SH-SY5Y (cell line): ENCODE measurements around the gene SMYD3.

Source experiments
- GATA2 ChIP-seq: IDR thresholded peaks from 2 replicates; pipeline ENCODE4 v1.6.1; 2011; ENCODE audit warnings: mild to moderate bottlenecking, low read depth, low read length
- GATA3 ChIP-seq: IDR thresholded peaks from 2 replicates; pipeline ENCODE4 v1.6.1; 2011; ENCODE audit warnings: low read depth, mild to moderate bottlenecking, low read length, moderate library complexity

The SMYD3 gene

DNA sequence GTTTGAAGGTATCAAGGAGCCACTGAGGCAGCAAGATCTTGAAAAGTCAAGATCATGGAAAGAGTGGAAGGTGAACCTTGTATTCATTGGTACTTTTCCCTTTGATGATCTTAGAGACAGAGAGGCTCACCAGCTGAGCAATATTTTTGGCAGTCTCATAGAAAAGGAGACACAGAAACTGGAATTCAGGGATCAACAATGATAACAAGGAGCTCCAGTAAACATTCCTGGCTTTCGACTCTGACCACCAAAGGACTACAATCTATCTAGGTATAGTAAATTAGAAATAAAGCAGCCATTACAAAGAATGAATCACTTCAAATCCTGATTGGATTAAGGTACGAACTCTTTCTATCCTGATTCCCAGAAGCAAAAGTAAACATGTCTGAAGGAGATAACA is 736.9 kb downstream of the SMYD3 start:
- TF ChIP-seq GATA3 = no peak
- no peak for TF ChIP-seq GATA2

DNA sequence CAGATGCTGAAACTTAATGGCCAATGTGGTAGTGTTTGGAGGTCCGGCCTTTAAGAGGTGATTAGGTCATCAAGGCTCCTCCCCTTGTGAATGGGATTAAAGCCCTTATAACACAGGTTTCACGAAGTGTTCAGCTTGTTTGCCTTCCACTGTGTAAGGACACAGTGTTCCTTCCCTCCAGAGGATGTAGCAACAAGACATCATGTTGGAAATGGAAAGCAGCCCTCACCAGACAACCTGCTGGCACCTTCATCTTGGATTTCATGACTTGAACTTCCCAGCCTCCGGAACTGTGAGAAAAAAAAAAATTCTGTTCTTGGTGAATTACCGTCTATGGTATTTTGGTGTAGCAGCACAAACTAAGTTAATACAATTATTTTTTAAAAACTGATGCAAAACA is 738.5 kb downstream of the SMYD3 start:
- no peak for TF ChIP-seq GATA2
- no peak for TF ChIP-seq GATA3

DNA sequence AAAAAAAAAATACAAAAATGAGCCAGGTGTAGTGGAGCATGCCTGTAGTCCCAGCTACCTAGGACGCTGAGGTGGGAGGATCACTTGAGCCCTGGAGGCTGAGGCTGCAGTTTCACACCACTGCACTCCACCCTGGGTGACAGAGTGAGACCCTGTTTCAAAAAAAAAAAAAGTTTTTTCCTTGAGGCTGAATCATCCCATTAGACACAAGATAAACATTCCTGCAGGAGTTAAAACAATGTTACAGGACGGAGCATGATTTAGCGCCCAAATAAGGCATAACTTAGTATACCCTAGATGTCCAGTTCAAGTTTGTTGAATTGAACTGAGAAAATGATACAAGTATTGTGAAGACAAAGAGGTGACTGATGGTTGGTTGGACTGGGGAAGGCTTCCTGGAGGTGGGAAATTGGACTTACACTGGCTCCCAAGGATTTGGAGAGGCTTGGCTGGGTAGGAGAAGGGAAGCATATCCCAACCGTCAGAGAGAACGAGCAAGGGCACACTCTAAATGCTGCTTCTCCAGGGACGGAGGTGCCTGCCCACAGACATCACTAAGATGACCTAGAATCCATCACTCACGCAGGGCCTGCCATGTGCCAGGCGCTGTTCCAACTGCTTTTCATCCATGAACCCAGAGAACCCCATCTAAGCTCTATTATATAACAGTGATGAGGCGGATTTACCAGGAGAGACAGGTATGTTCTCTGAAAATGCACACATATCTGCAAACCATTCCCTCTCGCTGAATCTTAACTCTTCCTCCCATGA is 741.7 kb downstream of the SMYD3 start:
- TF ChIP-seq GATA2 (no peak), GATA3 (no peak)

DNA sequence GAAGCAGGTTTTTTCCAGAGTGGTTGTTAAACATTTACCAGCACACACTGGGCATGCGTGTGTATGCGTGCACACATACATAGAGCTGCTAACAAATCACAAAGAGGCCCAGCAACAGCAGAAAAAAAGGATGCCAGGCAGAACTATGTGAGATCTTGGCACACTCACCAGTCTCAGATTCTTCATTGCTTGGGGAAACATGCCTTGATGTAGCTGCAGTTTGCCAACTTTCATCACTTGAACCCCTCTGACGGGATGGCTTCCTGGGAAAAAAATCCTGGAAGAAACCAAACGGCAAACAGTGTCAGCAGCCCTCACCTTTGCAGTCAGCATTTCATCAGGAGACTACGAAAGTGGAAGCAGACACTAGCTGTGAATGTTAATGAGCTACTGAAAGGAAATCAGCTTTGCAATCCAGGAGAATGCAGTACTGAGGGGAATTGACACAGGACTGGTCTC is 743.2 kb downstream of the SMYD3 start:
- no peak for TF ChIP-seq GATA3
- no peak for TF ChIP-seq GATA2

DNA sequence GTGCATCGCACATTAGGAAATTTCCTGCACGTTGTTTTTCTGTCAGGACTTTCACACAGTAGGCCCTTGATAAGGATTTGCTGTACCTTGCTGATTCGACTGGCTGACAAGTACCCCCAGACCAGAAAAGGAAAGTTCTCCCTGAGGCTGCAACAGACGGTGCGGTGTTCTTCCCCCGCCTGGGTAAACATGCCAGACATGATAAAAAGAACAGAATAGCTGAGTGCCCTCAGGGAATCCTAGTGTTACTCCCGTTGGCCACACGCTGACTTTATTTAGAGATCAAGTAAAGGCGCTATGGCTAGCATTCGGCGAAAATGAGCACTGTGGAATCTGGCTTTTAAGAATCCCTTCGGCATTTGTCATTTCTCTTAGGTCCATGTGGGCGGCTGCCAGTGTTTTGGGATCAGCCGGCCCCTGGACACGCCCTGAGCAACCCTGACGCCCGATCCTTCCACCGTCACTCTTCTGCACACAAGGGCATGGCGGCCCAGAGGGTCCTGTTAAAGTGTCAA is 744.6 kb downstream of the SMYD3 start:
- no peak for TF ChIP-seq GATA3
- no peak for TF ChIP-seq GATA2

DNA sequence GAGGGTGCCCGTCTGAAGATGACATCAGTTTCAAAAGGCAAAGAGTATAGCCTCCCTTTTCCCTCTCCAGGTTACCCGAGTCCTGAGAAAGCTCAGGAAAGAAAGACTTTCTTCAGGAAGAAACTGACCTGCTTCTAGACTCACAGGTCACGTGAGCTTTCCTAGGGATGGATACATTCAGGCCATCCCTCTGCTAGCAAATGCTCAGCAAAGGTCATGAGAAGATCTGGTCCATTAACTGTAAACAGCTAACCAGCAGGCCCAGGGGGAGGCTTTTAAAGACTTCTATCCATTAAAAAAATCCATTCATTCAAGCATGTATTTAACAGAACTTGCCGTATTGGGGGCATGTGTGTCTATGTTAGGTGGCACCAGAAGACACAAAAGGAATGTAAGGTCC is 746.8 kb downstream of the SMYD3 start:
- TF ChIP-seq GATA3 (no peak), GATA2 (no peak)

DNA sequence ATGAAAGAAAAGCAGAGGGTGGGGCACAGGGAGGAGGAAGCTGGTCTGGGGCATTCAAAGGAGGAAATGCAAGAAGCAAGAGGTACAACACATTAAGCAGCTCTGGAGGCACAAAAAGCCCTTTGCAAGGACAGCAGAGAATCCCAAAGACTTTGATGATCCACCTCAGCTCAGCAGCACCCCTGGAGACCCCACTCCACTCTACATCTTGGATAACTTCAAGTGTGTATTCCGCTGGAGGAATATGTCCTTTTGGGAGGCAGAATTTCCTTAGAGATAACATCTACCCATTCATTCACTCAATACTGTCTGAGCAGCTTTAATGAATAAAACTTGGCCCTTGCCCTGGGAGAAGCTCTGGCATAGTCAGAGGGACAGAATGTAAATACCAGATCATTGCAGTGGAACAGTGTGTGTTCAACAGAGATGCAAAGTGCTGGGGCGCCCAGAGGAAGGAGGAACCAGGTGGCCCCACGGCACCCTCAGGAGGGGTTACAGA is 752.6 kb downstream of the SMYD3 start:
- TF ChIP-seq GATA3 = no peak; the same call in 1 of the 2 replicates
- peak; percentile 78 for TF ChIP-seq GATA2

DNA sequence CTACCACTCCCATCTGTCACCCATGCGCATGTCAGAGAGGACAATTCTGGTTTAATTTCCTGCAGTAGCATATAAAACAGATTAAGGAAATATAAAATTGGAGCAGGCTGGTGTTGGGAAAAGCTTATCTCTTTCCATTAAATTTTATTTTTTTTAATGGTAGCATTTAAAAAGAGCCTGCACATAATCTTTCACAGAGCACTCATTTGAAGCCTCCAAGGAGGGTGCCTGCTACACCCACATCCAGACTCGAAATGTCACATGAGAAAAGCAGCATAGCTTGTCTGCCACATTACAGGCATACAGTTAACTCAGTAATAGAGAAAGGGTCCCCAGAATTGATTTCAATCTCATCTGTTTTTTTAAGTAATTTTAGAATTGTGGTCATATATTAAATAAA is 753.3 kb downstream of the SMYD3 start:
- TF ChIP-seq GATA2 = peak; percentile 80
- TF ChIP-seq GATA3 = peak; percentile 63; the same call in 1 of the 2 replicates

DNA sequence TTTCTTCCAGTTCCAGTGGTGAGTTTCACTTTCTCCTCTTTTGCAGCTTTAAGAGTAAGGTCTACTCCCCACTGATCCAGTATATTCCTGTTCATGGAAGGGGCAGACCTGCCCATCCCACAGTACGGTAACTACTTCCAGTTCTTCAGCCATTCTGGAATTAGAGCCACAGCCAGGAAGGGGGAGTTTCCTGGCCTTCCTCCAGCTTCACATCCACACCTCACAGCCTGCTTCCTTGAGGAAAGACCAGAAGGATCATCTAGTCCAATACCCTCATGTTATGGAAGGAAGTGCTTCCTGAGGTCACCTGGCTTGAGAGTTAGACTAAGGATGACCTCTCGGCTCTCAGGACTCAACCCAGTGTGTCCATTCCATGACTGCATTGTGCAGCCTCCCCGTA is 754.5 kb downstream of the SMYD3 start:
- TF ChIP-seq GATA2 (no peak), GATA3 (no peak)

DNA sequence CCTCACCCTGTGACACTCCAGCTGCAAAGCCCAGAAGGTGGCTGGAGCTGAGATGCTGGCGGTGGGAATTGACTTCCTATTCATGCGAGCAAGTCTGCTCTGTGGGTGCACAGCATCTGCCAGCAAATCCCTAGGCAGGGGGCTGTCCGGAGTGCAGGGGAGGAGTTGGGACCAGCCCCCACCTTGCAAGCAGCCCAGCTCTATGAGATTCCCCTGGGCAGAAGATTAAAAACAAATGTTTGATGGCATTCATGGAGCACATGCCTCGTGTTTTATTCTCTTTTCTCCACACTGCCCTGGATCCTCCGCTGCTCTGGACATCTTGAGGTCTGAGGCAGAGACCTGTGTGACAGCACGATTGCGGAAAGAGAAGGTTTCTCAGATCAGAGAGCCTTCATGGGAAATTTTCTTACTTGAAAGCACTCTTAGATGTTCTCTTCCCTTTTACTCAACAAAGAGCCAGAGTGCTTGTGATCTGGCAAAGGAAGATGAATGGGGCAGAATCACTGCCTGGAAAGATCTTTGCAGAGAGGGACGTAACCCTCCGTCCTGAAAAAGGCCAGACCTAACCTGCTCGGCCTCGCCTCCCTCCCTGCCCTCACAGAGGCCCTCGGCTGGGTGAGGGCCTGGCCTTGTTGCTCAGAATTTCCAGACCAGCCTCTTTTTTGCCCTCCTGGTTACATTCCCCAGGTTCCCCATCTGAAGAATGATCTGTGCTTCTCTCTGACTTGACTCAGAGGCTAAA is 755.2 kb downstream of the SMYD3 start:
- TF ChIP-seq GATA3 = no peak
- TF ChIP-seq GATA2 = no peak

DNA sequence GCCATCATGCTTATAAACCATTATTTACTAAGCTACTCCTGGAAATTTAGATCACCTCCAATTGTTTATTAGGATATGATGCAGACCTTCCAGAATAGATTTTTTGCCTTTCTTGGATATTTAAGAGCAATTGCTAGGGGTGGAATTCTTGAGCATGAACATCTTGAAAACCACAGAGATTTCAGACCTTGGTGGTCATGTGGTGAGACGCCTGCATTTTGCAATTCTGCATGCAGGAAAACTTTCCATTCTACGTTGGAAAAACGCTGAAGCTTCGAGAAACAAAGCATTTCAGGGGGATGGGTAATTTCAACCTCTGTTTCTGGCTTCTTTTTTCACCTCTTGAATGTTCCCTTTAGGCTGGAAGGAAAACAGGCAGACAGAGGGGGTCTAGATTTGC is 756.0 kb downstream of the SMYD3 start:
- no peak for TF ChIP-seq GATA3
- no peak for TF ChIP-seq GATA2

DNA sequence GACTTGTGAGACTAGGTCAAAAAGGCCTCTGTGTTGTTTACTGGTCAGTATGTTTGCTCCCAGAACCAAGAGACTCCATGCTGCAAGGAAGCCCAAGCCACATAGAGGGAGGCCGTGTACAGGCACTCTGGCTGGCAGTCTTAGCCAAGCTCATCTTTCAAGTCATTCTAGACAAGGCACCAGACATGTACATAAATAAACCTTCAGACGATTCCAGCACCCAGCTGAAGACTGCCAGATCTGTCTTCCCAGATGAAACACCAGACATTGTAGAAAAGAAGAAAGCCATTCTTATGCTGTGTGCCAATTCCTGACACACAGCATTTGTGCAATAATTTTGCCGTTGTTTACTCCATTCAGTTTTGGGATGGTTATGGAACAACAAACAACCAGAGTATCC is 756.8 kb downstream of the SMYD3 start:
- no peak for TF ChIP-seq GATA3
- TF ChIP-seq GATA2 = no peak

DNA sequence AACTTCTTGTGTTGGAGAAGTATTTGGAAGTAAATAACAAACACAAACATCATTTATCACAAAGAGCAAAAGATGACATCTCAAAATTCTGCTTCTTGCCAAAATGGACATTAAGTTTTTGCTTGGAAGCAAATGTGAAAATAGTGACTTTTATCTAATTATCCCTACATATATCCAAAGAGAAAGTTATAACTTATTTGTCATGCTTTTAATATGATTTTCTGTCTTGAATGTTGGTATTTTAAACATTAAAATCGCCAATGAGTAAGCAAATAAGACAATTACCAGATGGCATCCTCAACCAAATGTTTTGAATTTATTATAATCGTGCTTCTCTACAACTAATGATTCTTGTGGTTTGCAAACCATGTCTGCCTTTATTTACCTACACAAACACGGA is 758.0 kb downstream of the SMYD3 start:
- TF ChIP-seq GATA3 = no peak
- no peak for TF ChIP-seq GATA2

DNA sequence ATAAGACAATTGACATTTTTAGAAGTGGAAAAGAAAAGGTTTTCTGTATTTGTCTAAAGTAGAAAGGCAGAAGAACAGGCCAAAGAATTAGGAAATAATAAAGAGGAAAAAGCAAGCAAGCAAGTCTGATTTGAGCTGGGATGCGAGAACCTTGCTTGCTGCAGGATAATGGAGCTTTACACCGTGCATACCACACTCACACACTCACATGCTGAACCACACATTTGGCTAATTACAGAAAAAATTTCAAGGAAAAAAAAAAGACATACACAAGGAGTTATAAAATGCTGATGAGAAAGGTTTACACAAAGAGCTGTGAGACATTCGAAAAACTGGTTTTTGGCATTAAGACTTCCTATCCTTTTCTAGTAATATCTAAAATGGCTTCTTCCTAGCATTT is 758.4 kb downstream of the SMYD3 start:
- no peak for TF ChIP-seq GATA2
- TF ChIP-seq GATA3 = no peak
